IMR-90 (cell line): ENCODE results near the gene GNAO1. TPM values are rescaled to one million over a fixed set of nuclear protein-coding genes. Genes with fewer than 3 reads are reported as not detected.

Source experiments
- ATAC-seq: fragments of 200-7000 bp; cut with Tn5 transposase; 2 replicates; pipeline ENCODE4 v1.9.1; 2020; ENCODE audit warnings: low read depth, mild to moderate bottlenecking, moderate library complexity
- BruUV-seq: library from RNA; stranded (reverse); fragments of 400-500 nt; replicated peaks from 2 replicates; lab custom pipeline; 2021; lab: Mats Ljungman, UMichigan
- CTCF ChIA-PET: fragments of 300-600 bp; formaldehyde crosslinking; extraction: SDS; loops from one replicate; lab custom pipeline; 2021; ENCODE audit warnings: antibody characterized with exemption; lab: Yijun Ruan, JAX
- POLR2A ChIA-PET: fragments of 300-600 bp; sonication (Branson Sonifier 250); formaldehyde crosslinking; loops from one replicate; lab custom pipeline; 2022; ENCODE audit warnings: antibody characterized with exemption; ENCODE audit not compliant: unreplicated experiment; lab: Charles Lee
- DNase-seq: peaks from one replicate; pipeline ENCODE4 v3.0.0; 2013
- H2AFZ ChIP-seq: replicated peaks from 2 replicates; pipeline ENCODE3; 2013; ENCODE audit warnings: low read length, mild to moderate bottlenecking; ENCODE audit not compliant: poor library complexity
- H2AK5ac ChIP-seq: 2 replicates; pipeline ENCODE4 v1.6.1; 2013; ENCODE audit warnings: low read depth, low read length, inconsistent platforms
- H2AK9ac ChIP-seq: replicated peaks from 2 replicates; pipeline ENCODE3; 2013; ENCODE audit warnings: mild to moderate bottlenecking, low read depth, low read length, moderate library complexity; ENCODE audit not compliant: poor library complexity
- H2BK120ac ChIP-seq: 2 replicates; pipeline ENCODE4 v1.6.1; 2013; ENCODE audit warnings: low read depth, low read length, inconsistent platforms
- H2BK15ac ChIP-seq: 3 replicates; pipeline ENCODE4 v1.6.1; 2013; ENCODE audit warnings: low read depth, low read length, inconsistent platforms
- H2BK20ac ChIP-seq: 2 replicates; pipeline ENCODE4 v1.6.1; 2013; ENCODE audit warnings: low read depth, mild to moderate bottlenecking, inconsistent platforms, low read length, moderate library complexity
- H2BK5ac ChIP-seq: 2 replicates; pipeline ENCODE4 v1.6.1; 2013; ENCODE audit warnings: mild to moderate bottlenecking, low read depth, low read length, inconsistent platforms; ENCODE audit not compliant: poor library complexity, severe bottlenecking
- H3K14ac ChIP-seq: replicated peaks from 2 replicates; pipeline ENCODE4 v1.6.1; 2013; ENCODE audit warnings: low read depth, low read length, inconsistent platforms
- H3K18ac ChIP-seq: 2 replicates; pipeline ENCODE4 v1.6.1; 2013; ENCODE audit warnings: low read depth, low read length, control low read depth
- H3K23ac ChIP-seq: 2 replicates; pipeline ENCODE4 v1.6.1; 2013; ENCODE audit warnings: low read depth, low read length, inconsistent platforms
- H3K27ac ChIP-seq: 2 replicates; pipeline ENCODE4 v1.5.1; 2013; ENCODE audit warnings: mild to moderate bottlenecking, control low read depth, low read length; ENCODE audit not compliant: insufficient read depth
- H3K27me3 ChIP-seq: 2 replicates; pipeline ENCODE4 v1.6.1; 2013; ENCODE audit warnings: low read length; ENCODE audit not compliant: control insufficient read depth, insufficient read depth
- H3K36me3 ChIP-seq: 2 replicates; pipeline ENCODE4 v1.6.1; 2013; ENCODE audit warnings: low read length, mixed read lengths; ENCODE audit not compliant: control insufficient read depth, insufficient read depth
- H3K4ac ChIP-seq: 2 replicates; pipeline ENCODE4 v1.6.1; 2013; ENCODE audit warnings: low read depth, low read length, inconsistent platforms
- H3K4me1 ChIP-seq: 2 replicates; pipeline ENCODE4 v1.6.1; 2013; ENCODE audit warnings: low read length, mixed read lengths; ENCODE audit not compliant: control insufficient read depth, insufficient read depth
- H3K4me2 ChIP-seq: 2 replicates; pipeline ENCODE4 v1.6.1; 2013; ENCODE audit warnings: low read depth, mild to moderate bottlenecking, control low read depth, low read length, moderate library complexity
- H3K4me3 ChIP-seq: 2 replicates; pipeline ENCODE4 v1.5.1; 2013; ENCODE audit warnings: low read depth, mild to moderate bottlenecking, control low read depth, low read length, moderate library complexity; ENCODE audit not compliant: insufficient read depth
- H3K56ac ChIP-seq: 2 replicates; pipeline ENCODE4 v1.6.1; 2013; ENCODE audit warnings: low read length, inconsistent platforms; ENCODE audit not compliant: insufficient read depth; ENCODE audit errors: extremely low read depth
- H3K79me1 ChIP-seq, 2 experiments: 2 replicates each; pipeline ENCODE4 v1.6.1; 2013; ENCODE audit warnings: low read length in 2 of 2, inconsistent platforms in 1 of 2, low read depth in 1 of 2
- H3K9ac ChIP-seq: 2 replicates; pipeline ENCODE4 v1.6.1; 2013; ENCODE audit warnings: low read depth, low read length, control low read depth
- H3K9me1 ChIP-seq: 2 replicates; pipeline ENCODE4 v1.6.1; 2013; ENCODE audit warnings: low read length, inconsistent platforms; ENCODE audit not compliant: insufficient read depth
- H3K9me3 ChIP-seq: 2 replicates; pipeline ENCODE4 v1.6.1; 2013; ENCODE audit warnings: low read length; ENCODE audit not compliant: control insufficient read depth, insufficient read depth
- H4K20me1 ChIP-seq: 2 replicates; pipeline ENCODE4 v1.6.1; 2013; ENCODE audit warnings: low read length, inconsistent platforms; ENCODE audit not compliant: insufficient read depth
- H4K5ac ChIP-seq: 2 replicates; pipeline ENCODE4 v1.6.1; 2013; ENCODE audit warnings: mild to moderate bottlenecking, low read depth, low read length, control low read depth
- H4K8ac ChIP-seq, 2 experiments: 2 replicates each; pipeline ENCODE4 v1.6.1; 2013; ENCODE audit warnings: low read depth in 2 of 2, low read length in 2 of 2, control low read depth in 1 of 2, inconsistent platforms in 1 of 2
- H4K91ac ChIP-seq: 2 replicates; pipeline ENCODE4 v1.6.1; 2013; ENCODE audit warnings: low read depth, low read length, inconsistent platforms; ENCODE audit not compliant: insufficient read depth
- BHLHE40 ChIP-seq: fragments of 150-350 bp; IDR thresholded peaks from 2 replicates; pipeline ENCODE4 v1.6.1; 2016; ENCODE audit warnings: mild to moderate bottlenecking, low read depth, low read length
- CEBPB ChIP-seq: IDR thresholded peaks from 2 replicates; pipeline ENCODE4 v1.6.1; 2012; ENCODE audit warnings: low read depth, low read length, improper control_type of control experiment
- CHD1 ChIP-seq: IDR thresholded peaks from 2 replicates; pipeline ENCODE4 v1.6.1; 2012; ENCODE audit warnings: low read depth, low read length, improper control_type of control experiment
- FOS ChIP-seq: fragments of 150-350 bp; IDR thresholded peaks from 2 replicates; pipeline ENCODE4 v1.6.1; 2016; ENCODE audit warnings: low read depth, low read length
- MAFK ChIP-seq: IDR thresholded peaks from 2 replicates; pipeline ENCODE4 v1.6.1; 2012; ENCODE audit warnings: low read depth, low read length, improper control_type of control experiment
- MAZ ChIP-seq: IDR thresholded peaks from 2 replicates; pipeline ENCODE4 v1.6.1; 2012; ENCODE audit warnings: low read depth, mild to moderate bottlenecking, low read length, improper control_type of control experiment, moderate library complexity, borderline replicate concordance
- NFE2L2 ChIP-seq: fragments of 150-350 bp; IDR thresholded peaks from 2 replicates; pipeline ENCODE4 v1.6.1; 2016; ENCODE audit warnings: low read depth, mild to moderate bottlenecking, low read length
- POLR2A ChIP-seq: IDR thresholded peaks from 2 replicates; pipeline ENCODE4 v1.6.1; 2012; ENCODE audit warnings: mild to moderate bottlenecking, low read depth, low read length
- RAD21 ChIP-seq: IDR thresholded peaks from 2 replicates; pipeline ENCODE4 v1.6.1; 2012; ENCODE audit warnings: low read length, improper control_type of control experiment
- RCOR1 ChIP-seq: IDR thresholded peaks from 2 replicates; pipeline ENCODE4 v1.6.1; 2012; ENCODE audit warnings: mild to moderate bottlenecking, low read length, improper control_type of control experiment; ENCODE audit not compliant: insufficient replicate concordance
- SMC3 ChIP-seq: fragments of 150-350 bp; IDR thresholded peaks from 2 replicates; pipeline ENCODE4 v1.6.1; 2016; ENCODE audit warnings: low read depth, mild to moderate bottlenecking, antibody characterized with exemption, low read length, moderate library complexity
- whole genome bisulfite sequencing, 2 experiments: methylation state at CpG; one replicate each; pipeline versions ENCODE4 v1.1.5 to v1.1.7; 2013; ENCODE audit warnings: missing lambda C conversion rate in 2 of 2; ENCODE audit not compliant: insufficient read length in 1 of 2; ENCODE audit errors: extremely low coverage in 2 of 2; 5-methylcytosine and 5-hydroxymethylcytosine counted together
- dilution Hi-C: fragments of 300-500 bp; cut with HindIII; formaldehyde crosslinking; loops from one replicate; pipeline ENCODE4 v1.14.3; 2018; ENCODE audit warnings: low sequenced_read_pairs; ENCODE audit not compliant: unreplicated experiment
- in situ Hi-C: fragments of 300-500 bp; cut with MboI; formaldehyde crosslinking; loops from 3 replicates; pipeline ENCODE4 v1.14.3; 2019; ENCODE audit warnings: low sequenced_read_pairs, inconsistent platforms, mixed read lengths
- intact Hi-C: fragments of 100-400 bp; cut with micrococcal nuclease; formaldehyde crosslinking; loops from 2 replicates; pipeline ENCODE4 v1.10.0; 2022
- polyA plus RNA-seq, 3 experiments: library from polyadenylated mRNA; depleted of rRNA; stranded (reverse); fragments of >200 nt; gene quantifications; 2 replicates each; pipeline ENCODE4 v1.2.3, GENCODE V29; 2012; ENCODE audit warnings: low replicate concordance in 1 of 3
- total RNA-seq: library from RNA; depleted of rRNA; stranded (reverse); fragments of >200 nt; gene quantifications from 2 replicates; pipeline ENCODE4 v1.2.3, GENCODE V29; 2012
- TF ChIP-seq, protein P1 (sequence below): fragments of 150-350 bp; IDR thresholded peaks from 2 replicates; pipeline ENCODE4 v1.6.1; 2016; ENCODE audit warnings: low read depth, mild to moderate bottlenecking, low read length, moderate library complexity, borderline replicate concordance
- TF ChIP-seq, protein P2 (sequence below): conservative IDR thresholded peaks from 2 replicates; pipeline ENCODE4 v1.5.1; 2012; ENCODE audit warnings: mild to moderate bottlenecking, low read depth, low read length, improper control_type of control experiment

The GNAO1 gene
- total and polyA plus RNA-seq, 2 of the 4 experiments (the other 2 are of a cell fraction) = under 0.01 to 0.07 TPM

GRCh38 chr16:56289862-56290261 lies 98.6 kb downstream of the GNAO1 start:
- Histone ChIP-seq H2AK9ac (no peak overlapping the region), H2BK120ac (no peak overlapping the region), H3K56ac (no peak overlapping the region), H3K4me1 (peaks cover 2% of the 10 kb centered on the region; the same call in 1 of the 2 replicates), H2BK5ac (no peak overlapping the region), H4K20me1 (no peaks in the 10 kb centered on the region), H3K27ac (no peak overlapping the region), H3K9me1 (peaks cover 5% of the 10 kb centered on the region), H2AFZ (no peak overlapping the region), H2BK15ac (no peak overlapping the region), H4K5ac (no peak overlapping the region), H3K27me3 (peaks cover 6% of the 10 kb centered on the region; the same call in 1 of the 2 replicates), H3K4me2 (no peak overlapping the region), H2AK5ac (no peak overlapping the region), H4K8ac (no peak overlapping the region), H4K91ac (no peak overlapping the region), H3K14ac (no peak overlapping the region), H3K4me3 (no peak overlapping the region), H3K79me1 (no peaks in the 10 kb centered on the region), H3K4ac (no peak overlapping the region), H3K23ac (no peak overlapping the region), H3K18ac (no peak overlapping the region), H2BK20ac (no peak overlapping the region), H3K9me3 (no peaks in the 10 kb centered on the region), H3K9ac (no peak overlapping the region), H3K36me3 (no peaks in the 10 kb centered on the region)
- dilution Hi-C loops = no loop called here
- DNase-seq = no peak
- no TSS peak for BruUV-seq
- TF ChIP-seq BHLHE40 (no peak), MAFK (no peak), CEBPB (no peak), RAD21 (no peak), MAZ (no peak), CHD1 (no peak), RCOR1 (no peak), POLR2A (no peak), FOS (no peak), SMC3 (no peak), NFE2L2 (no peak)
- TF ChIP-seq, protein P1, sequence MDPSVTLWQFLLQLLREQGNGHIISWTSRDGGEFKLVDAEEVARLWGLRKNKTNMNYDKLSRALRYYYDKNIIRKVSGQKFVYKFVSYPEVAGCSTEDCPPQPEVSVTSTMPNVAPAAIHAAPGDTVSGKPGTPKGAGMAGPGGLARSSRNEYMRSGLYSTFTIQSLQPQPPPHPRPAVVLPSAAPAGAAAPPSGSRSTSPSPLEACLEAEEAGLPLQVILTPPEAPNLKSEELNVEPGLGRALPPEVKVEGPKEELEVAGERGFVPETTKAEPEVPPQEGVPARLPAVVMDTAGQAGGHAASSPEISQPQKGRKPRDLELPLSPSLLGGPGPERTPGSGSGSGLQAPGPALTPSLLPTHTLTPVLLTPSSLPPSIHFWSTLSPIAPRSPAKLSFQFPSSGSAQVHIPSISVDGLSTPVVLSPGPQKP = no peak
- TF ChIP-seq, protein P2, sequence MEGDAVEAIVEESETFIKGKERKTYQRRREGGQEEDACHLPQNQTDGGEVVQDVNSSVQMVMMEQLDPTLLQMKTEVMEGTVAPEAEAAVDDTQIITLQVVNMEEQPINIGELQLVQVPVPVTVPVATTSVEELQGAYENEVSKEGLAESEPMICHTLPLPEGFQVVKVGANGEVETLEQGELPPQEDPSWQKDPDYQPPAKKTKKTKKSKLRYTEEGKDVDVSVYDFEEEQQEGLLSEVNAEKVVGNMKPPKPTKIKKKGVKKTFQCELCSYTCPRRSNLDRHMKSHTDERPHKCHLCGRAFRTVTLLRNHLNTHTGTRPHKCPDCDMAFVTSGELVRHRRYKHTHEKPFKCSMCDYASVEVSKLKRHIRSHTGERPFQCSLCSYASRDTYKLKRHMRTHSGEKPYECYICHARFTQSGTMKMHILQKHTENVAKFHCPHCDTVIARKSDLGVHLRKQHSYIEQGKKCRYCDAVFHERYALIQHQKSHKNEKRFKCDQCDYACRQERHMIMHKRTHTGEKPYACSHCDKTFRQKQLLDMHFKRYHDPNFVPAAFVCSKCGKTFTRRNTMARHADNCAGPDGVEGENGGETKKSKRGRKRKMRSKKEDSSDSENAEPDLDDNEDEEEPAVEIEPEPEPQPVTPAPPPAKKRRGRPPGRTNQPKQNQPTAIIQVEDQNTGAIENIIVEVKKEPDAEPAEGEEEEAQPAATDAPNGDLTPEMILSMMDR = no peak
- no peak for ATAC-seq
- in situ Hi-C loops = no loop called here
- intact Hi-C loops = no loop called here
- 83% methylated on average over 1 of the region's 4 CpGs; no CpG with 5 or more reads in 1 of the 2 experiments for WGBS, 2 experiments
- POLR2A ChIA-PET = no interaction called here
- CTCF ChIA-PET = no interaction called here
